ENCODE data around the gene TMEM94.

Gene TMEM94

DNA sequence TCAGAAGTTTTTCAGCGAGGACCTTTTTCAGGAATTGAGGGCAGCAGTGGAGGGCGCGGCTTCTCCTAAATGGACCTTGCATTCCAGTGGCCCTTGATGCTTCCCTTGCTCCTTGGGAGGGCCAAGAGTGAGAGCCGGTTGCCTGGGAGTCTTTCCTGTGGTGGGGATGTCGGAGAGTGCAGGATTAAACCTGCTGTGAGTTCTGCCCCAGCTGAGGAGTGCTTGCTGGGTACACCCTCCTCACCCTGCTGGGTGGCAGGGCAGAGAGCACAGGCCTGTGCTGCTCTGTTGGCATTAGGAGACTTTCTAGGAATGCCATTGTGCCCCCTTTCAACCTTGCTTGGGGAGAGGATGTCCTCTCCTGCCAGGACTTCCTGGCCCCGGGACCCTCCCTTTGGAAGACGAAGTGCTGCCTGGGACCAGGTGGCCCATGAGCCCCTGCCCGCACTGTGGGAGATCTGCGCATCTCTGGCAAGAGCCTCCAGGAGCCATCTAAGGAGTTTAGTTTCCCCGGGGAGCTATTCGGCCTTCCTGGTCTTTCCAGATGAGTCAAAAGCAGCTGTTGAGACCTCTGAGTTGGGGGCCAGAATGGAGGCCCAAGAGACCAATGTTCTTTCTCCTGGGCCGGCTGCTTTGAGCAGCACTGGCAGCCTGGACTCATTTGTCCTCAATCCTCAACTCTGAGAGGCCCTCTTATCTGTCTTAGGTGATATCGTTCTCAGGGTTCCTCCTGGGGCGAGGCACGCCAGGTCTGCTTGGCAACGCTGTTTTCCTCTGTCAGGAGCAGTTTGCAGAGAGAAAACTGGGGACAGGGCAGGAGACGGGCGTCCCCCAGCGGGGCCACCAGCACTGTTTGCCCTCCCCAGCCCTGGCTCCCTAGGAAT lies 74.6 kb downstream of the TMEM94 start:
- DNase-seq, result no peak

DNA sequence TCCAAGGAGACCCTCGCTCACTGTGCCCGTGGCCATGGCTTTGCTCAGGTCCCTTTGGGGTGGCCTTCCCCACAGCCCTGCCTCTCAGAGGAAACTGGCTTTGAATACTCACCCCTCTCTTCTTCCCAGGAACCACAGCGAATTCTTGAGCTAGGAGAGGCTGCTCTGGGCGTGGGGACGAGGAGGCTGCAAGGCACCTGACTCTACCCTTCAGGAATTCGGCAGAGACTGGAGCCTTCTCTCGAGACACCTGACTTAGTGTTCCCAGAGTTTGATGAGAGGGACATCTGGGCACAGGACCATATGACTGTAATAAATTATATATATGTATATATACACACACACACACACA lies 75.3 kb downstream of the TMEM94 start:
- no peak for DNase-seq

DNA sequence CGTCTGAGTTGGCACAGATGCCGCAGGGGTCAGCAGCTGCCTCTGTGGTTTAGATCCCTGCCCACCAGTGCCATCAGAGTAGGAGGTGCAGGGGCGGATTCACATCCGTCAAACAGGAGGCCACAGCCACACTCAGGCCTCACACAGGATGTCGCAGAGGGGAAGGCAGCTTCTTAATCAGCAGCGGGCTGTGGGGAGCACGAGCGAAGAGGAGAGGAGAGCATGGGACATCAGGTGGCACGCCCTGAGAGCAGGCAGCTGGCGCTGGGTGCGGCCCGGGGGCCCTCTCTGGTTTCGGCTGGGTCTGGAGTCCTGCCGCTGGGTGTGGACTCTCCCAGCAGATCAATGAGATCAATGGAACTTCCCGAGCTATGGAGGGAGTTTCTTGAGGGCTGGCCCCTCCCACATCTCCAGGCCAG lies 78.7 kb downstream of the TMEM94 start:
- DNase-seq, result no peak

DNA sequence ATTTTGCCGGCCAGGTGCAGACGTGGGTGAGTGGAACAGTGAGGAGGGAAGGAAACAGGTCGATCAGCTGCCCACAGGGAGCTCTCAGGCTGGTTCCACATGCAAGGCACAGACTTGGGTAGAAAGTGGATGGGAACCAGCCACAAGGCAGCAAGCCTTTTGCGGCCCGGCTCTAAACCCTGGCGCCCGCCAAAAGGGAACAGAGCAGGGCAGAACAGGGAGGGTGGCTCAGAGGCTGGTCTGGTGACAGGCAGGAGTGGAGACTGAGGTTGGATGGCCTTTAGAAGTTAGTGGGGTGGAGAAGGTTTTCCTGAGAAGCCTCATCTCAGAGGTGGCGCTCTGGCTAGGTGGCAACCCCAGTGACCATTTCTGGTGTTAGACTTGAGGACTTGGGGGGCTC lies 79.4 kb downstream of the TMEM94 start:
- DNase-seq, result no peak

DNA sequence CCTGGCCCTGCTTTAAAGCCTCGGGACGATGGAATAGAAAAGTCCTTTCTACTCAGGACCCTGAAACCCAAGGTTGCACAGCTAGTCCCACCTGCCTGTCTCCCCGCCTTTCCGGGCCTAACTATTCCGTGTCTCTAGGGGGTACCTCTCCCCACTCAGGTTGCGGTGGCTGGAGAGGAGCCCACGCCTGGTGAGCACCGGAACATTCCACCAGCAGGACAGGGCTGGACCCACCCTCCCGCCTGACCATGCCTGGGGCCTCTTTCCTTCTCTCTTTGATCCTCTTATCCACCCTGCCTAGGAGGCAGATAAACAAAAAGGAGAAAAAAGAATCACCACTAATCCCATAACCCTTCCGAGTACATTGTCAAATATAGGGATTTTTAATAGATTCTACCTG lies 79.9 kb downstream of the TMEM94 start:
- no peak for DNase-seq

DNA sequence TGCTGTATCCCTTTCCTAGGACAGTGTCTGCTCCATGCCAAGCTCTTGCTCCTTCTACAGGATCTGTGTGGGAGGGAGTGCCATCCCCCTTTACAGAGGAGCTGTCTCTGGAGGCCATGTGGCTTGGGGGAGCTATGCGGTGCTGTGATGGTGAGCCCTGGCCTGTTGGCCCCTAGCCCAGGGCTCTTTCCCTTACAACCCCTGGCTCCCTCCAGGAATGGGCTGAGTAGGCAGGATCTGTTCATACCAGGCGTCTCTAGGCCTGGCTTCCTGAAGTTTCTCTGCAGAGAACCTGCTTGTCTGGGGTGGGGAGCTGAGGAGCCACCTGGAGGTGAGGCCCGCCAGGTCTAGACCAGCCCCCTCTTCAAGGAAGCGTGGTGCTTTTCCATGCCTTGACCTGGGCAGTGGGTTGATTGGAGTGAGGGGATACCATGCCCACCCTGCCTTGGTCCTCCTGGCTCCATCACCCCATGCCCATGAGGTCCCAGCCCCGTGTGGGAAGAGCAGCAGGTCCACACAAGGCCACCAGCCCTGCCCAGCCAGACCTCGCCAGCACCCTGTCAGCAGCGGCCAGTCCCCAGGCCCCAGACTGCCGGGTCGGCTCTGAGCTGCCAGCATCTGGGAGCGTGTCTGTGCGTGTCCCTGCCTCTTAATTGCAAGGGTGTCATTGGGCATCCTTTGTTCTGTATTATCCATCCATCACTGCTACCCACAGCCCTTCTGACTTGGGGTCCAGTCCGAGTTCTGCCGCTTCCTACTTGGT lies 83.7 kb downstream of the TMEM94 start:
- DNase-seq, result no peak

DNA sequence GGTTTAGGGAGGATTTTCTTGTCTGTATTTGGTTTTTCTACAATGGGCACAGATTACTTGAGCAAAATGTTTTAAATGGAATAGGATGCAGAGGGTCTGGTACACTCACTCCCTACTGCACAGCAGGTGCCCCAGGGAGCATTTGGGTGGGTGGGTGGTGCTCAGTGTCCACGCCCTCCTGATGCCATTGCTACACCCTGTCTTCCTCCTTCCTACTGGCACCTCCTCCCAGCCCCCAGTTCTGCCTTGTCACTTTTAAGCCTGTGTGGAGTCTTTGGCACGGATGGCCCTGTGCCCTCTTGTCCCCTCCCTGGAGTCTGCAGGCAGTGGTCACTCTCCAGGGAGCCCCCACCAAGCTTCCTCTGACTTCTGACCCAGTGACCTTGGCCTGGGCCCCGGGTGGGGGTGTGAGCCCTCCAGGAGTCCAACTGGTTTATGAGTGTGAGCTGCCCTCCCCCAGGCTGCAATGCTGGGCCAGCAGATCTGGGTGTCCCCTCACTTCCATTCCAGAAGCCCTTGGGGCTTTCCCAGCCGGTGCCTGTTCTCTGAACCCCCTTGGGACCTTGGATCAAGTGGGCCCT lies 84.6 kb downstream of the TMEM94 start:
- DNase-seq, result no peak

DNA sequence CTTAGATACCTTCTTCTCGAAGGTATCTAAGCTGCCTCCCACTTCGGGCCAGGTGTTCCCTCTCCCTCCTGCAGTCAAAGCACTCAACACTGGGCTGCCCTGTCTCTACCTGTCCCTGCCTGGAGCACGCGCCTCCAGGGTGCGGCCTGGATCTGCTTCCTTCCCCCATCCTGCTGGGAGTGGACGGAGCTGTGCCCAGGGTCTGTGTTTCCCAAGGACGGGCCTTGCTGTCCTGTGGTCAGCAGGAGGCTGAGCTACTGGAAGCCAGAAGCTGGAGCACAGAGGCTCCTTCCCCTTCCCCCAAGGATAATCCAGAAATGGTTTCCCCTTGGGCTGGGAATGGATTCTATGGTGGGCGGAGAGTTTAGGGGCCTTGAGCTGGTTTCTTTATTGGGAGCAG lies 85.8 kb downstream of the TMEM94 start:
- no peak for DNase-seq

DNA sequence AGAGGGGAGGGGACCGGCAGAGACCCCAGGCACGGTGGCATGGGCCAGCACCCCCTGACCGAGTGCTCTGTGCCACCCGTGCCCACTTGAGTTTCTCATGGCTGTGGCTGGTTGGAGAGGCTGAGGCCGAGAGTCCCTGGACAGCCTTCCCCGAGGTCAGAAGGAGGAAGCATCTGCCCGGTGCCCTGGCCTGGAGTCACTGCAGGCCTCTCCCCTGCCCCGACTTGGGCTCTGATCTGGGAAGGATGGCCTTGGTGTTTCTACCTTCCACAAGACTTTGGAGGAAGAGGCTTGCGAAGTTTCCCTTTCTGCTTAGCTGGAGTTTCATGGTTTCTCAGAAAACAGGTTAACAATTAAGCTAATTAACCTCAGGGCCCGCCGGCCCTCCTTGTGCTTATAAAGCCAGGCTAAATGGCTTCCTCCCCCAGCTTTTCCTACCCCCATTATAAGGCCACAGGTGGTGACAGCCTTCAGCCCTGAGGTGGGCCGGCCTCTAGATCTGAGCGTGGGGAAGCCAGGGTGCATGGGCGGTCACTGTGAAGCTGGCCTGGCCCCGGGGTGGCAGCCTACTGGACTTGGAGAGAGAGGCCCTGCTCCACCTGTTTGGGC lies 86.4 kb downstream of the TMEM94 start:
- DNase-seq, result no peak

DNA sequence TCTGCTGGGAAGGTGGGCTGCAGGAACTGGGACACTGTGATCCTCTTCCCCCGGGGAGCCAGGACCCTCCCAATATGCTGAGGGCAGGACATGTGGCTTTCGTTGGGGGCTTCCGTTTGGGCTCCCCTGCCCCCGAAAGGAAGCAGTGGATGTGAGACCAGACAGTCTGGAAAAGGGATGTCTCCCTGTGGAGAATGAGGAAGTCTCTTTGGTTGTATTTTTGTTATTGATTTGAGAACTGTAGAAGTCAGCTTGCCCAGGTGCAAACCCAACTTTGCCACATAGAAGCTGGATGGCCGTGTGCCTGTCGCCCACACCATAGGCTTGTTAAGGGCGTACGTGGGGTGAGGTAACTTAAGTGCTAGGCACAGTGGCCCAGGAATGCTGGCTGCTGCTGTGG lies 87.8 kb downstream of the TMEM94 start:
- no peak for DNase-seq

DNA sequence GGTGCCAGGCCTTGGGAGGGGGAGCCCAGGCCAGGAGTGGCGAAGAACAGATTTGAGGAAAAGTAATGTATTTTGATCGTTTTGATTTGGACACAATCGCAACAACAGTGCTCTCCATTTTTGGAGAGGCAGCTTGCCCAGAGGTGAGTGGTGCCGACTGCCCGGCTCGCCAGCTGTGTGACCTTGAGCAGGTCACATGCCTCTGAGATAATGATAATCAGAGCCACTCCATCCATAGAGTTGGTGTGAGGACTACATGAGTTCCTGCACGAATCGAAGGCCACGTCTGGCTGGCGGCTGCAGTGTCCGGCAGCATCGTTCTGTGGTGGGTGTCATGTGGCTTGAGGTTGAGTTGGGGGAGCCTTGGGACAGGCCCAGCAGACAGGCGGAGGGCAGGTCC lies 89.7 kb downstream of the TMEM94 start:
- DNase-seq, result no peak

DNA sequence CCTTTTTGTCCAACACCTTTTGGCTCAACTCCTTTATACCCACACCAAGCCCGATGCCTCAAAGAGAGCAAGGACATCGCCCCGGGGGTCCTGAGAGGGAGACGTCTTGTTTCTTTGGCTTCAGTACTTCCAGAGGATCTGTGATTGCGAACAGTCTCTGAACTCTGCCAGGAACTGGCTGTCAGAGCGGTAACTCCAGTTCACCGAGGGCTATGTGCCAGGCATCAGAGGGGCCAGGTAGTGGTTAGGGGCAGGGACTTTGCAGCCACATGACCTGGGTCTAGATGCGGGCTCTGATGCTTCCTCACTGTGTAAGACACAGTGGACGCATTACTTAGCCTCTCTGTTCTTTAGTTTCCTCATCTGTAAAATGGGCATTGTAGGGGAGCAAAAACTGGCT lies 90.7 kb downstream of the TMEM94 start:
- DNase-seq, result no peak

DNA sequence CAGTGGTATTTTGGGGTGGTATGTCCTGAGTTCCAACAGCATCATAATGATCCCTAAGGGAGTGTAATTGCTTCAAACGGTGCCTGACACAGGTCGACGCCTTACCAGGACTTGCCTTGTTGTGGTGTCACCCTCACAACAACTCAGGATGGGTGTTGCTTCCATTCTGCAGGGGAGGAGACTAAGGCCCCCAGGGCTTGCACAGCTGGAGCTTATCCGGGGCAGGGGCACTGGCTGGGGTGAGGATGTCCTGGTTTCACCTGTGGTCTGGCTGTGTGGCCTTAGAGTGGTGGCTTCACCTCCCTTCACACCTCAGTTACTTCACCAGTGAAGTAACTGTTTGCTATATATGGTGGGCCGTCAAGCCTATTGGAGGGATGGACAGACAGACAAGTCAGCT lies 92.4 kb downstream of the TMEM94 start:
- no peak for DNase-seq
